OCI-LY7 (cell line): ENCODE measurements around the gene SCRT2. TPM values are rescaled to one million over a fixed set of nuclear protein-coding genes. Genes with fewer than 3 reads are reported as not detected.

Source experiments
- BruUV-seq: library from RNA; stranded (reverse); fragments of 400-500 nt; replicated peaks from 2 replicates; lab custom pipeline; 2021; lab: Mats Ljungman, UMichigan
- CTCF ChIA-PET: fragments of 300-600 bp; sonication (Branson Sonifier 250); formaldehyde crosslinking; loops from one replicate; lab custom pipeline; 2022; ENCODE audit warnings: antibody characterized with exemption; ENCODE audit not compliant: unreplicated experiment; lab: Charles Lee
- POLR2A ChIA-PET: fragments of 300-600 bp; sonication (Branson Sonifier 250); formaldehyde crosslinking; loops from one replicate; lab custom pipeline; 2022; ENCODE audit warnings: antibody characterized with exemption; lab: Charles Lee
- DNase-seq: peaks from one replicate; pipeline ENCODE4 v3.0.0-alpha.2; 2015; ENCODE audit warnings: low spot score
- H2AFZ ChIP-seq: fragments of 200-600 bp; sonication (generic), shearing (Covaris generic); 2 replicates; pipeline ENCODE4 v1.6.1; 2014; ENCODE audit warnings: mild to moderate bottlenecking, antibody characterized with exemption, low read length, moderate library complexity
- H3K27ac ChIP-seq: fragments of 200-600 bp; sonication (generic); 2 replicates; pipeline ENCODE4 v1.5.1; 2014; ENCODE audit warnings: mixed run types, low read depth, mild to moderate bottlenecking, moderate library complexity, low read length, inconsistent platforms; ENCODE audit not compliant: poor library complexity, severe bottlenecking
- H3K36me3 ChIP-seq: fragments of 200-600 bp; sonication (generic); 2 replicates; pipeline ENCODE4 v1.6.1; 2014; ENCODE audit warnings: mild to moderate bottlenecking, antibody characterized with exemption, low read length, moderate library complexity, mixed read lengths; ENCODE audit not compliant: insufficient read depth
- H3K4me1 ChIP-seq: fragments of 200-600 bp; sonication (generic); 2 replicates; pipeline ENCODE4 v1.5.1; 2014; ENCODE audit warnings: mild to moderate bottlenecking, low read length; ENCODE audit not compliant: insufficient read depth, poor library complexity, severe bottlenecking
- H3K4me2 ChIP-seq: fragments of 200-600 bp; sonication (generic); 2 replicates; pipeline ENCODE4 v1.6.1; 2014; ENCODE audit warnings: mild to moderate bottlenecking, low read length
- H3K4me3 ChIP-seq: fragments of 200-600 bp; sonication (generic); 2 replicates; pipeline ENCODE4 v1.5.1; 2014; ENCODE audit warnings: mild to moderate bottlenecking, low read depth, low read length; ENCODE audit not compliant: poor library complexity, severe bottlenecking
- H3K79me2 ChIP-seq: fragments of 200-600 bp; sonication (generic); 2 replicates; pipeline ENCODE4 v1.6.1; 2016; ENCODE audit warnings: low read depth, mild to moderate bottlenecking, low read length, moderate library complexity, mixed read lengths; ENCODE audit not compliant: insufficient read depth
- H3K9me2 ChIP-seq: fragments of 200-600 bp; sonication (generic); 2 replicates; pipeline ENCODE4 v1.6.1; 2016; ENCODE audit warnings: mild to moderate bottlenecking, low read length, mixed read lengths; ENCODE audit not compliant: insufficient read depth
- H3K9me3 ChIP-seq: fragments of 200-600 bp; sonication (generic); 2 replicates; pipeline ENCODE4 v1.6.1; 2014; ENCODE audit warnings: mild to moderate bottlenecking, mixed run types, low read length, mixed read lengths
- H4K20me1 ChIP-seq: fragments of 200-600 bp; sonication (generic); 2 replicates; pipeline ENCODE4 v1.6.1; 2014; ENCODE audit warnings: mild to moderate bottlenecking, antibody characterized with exemption, low read length, moderate library complexity, mixed read lengths; ENCODE audit not compliant: insufficient read depth
- CTCF ChIP-seq: fragments of 200-600 bp; sonication (generic); conservative IDR thresholded peaks from 2 replicates; pipeline ENCODE4 v1.5.1; 2014; ENCODE audit warnings: mild to moderate bottlenecking, antibody characterized with exemption, low read length, moderate library complexity, mixed read lengths
- EZH2phosphoT487 ChIP-seq: fragments of 200-600 bp; sonication (generic); IDR thresholded peaks from 2 replicates; pipeline ENCODE4 v1.6.1; 2018; ENCODE audit warnings: low read depth, borderline replicate concordance, mild to moderate bottlenecking, mixed run types, antibody characterized with exemption, low read length, moderate library complexity, mixed read lengths
- intact Hi-C: fragments of 100-400 bp; cut with micrococcal nuclease; formaldehyde crosslinking; loops from one replicate; pipeline ENCODE4 v1.10.0; 2022; ENCODE audit not compliant: unreplicated experiment
- total RNA-seq, 2 experiments: library from RNA; depleted of rRNA in 1 of 2; stranded (reverse); fragments of >200 nt in 1 of 2; shearing (Covaris generic) in 1 of 2; gene quantifications; 2 replicates each; pipeline ENCODE4 v1.2.3, GENCODE V29; 2014 to 2022

Gene SCRT2
- total RNA-seq, 2 experiments from 2014 or later: not detected

- Histone ChIP-seq H3K27ac (no peak overlapping the region), H3K4me1 (peaks cover 3% of the 10 kb centered on the region), H3K4me3 (no peak overlapping the region), H2AFZ (no peak overlapping the region), H3K4me2 (no peak overlapping the region), H3K9me2 (no peaks in the 10 kb centered on the region), H3K79me2 (no peaks in the 10 kb centered on the region), H3K36me3 (no peaks in the 10 kb centered on the region), H3K9me3 (no peaks in the 10 kb centered on the region), H4K20me1 (no peaks in the 10 kb centered on the region)
- CTCF ChIA-PET: no interaction called here
- TF ChIP-seq CTCF (no peak), EZH2phosphoT487 (no peak)
- intact Hi-C loops: no loop called here
- no TSS peak for BruUV-seq
- POLR2A ChIA-PET: no interaction called here
- no peak for DNase-seq
Measured at GRCh38 chr20:641516-641875, 34.1 kb downstream of the SCRT2 start.

GRCh38 chr20:640674-641515, 34.7 kb downstream of the SCRT2 start:
- TF ChIP-seq EZH2phosphoT487 (no peak), CTCF (no peak)
- POLR2A ChIA-PET: interaction anchor here (1.0 kb wide), 1 partner anchor 19 kb away, joined by 3 read pairs; no protein-coding TSS in a partner anchor
- no peaks in the 10 kb centered on the region for H3K79me2 ChIP-seq
- H3K9me3 ChIP-seq: no peaks in the 10 kb centered on the region
- no peaks in the 10 kb centered on the region for H3K36me3 ChIP-seq
- H3K27ac ChIP-seq: no peak overlapping the region
- peaks cover 3% of the 10 kb centered on the region for H3K4me1 ChIP-seq
- no peak for DNase-seq
- no peaks in the 10 kb centered on the region for H3K9me2 ChIP-seq
- intact Hi-C loops: no loop called here
- H3K4me2 ChIP-seq: no peak overlapping the region
- no TSS peak for BruUV-seq
- CTCF ChIA-PET: interaction anchor here (0.6 kb wide), 1 partner anchor 80 kb away, joined by 3 read pairs; no protein-coding TSS in a partner anchor
- no peak overlapping the region for H3K4me3 ChIP-seq
- H4K20me1 ChIP-seq: no peaks in the 10 kb centered on the region
- H2AFZ ChIP-seq: no peak overlapping the region

DNA sequence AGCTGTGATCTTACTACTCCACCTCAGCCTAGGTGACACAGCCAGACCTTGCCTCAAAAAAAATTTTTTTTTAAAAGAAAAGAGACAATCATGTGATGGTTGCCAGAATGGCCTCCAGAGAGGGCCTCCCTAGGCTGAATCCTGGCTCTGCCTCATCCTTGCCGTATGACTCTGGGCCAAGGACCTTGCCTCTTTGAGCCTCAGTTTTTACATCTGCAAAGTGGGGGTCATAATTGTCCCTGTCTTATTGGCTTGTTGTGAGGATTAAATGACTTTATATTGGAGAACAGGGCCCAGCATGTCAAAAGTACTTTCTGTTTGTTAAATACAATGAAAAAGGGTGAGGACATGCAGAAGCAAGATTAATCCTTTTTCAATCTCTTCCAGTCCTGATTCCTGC, 37.0 kb downstream of the SCRT2 start:
- ChIA-PET CTCF (no interaction called here), POLR2A (no interaction called here)
- Histone ChIP-seq H3K9me3 (no peaks in the 10 kb centered on the region), H3K36me3 (no peaks in the 10 kb centered on the region), H3K79me2 (no peaks in the 10 kb centered on the region), H3K4me3 (no peak overlapping the region), H2AFZ (no peak overlapping the region), H3K27ac (no peak overlapping the region), H3K9me2 (no peaks in the 10 kb centered on the region), H3K4me2 (no peak overlapping the region), H3K4me1 (no peaks in the 10 kb centered on the region), H4K20me1 (no peaks in the 10 kb centered on the region)
- TF ChIP-seq EZH2phosphoT487 (no peak), CTCF (no peak)
- BruUV-seq: no TSS peak
- DNase-seq: no peak
- intact Hi-C loops: no loop called here
